GM12878 (cell line): Measurements from ENCODE around the gene ATP2A1. TPM values are rescaled to one million over a fixed set of nuclear protein-coding genes. Genes with fewer than 3 reads are reported as not detected.

ENCODE experiments used
- ASH2L ChIP-seq: fragments of 300-600, 200-600 bp; sonication (generic); IDR thresholded peaks from 2 replicates; pipeline ENCODE4 v1.6.1; 2017; ENCODE audit warnings: low read depth, mild to moderate bottlenecking, borderline replicate concordance
- ATF3 ChIP-seq: IDR thresholded peaks from 2 replicates; pipeline ENCODE4 v1.6.1; 2011; ENCODE audit warnings: low read depth, mild to moderate bottlenecking, low read length, moderate library complexity, borderline replicate concordance; ENCODE audit errors: extremely low read depth
- CBFB ChIP-seq: IDR thresholded peaks from 2 replicates; pipeline ENCODE4 v1.6.1; 2016; ENCODE audit warnings: antibody characterized with exemption, low read depth
- E2F8 ChIP-seq: fragments of 450-650 bp; IDR thresholded peaks from 2 replicates; pipeline ENCODE4 v1.6.1; 2018; ENCODE audit warnings: mild to moderate bottlenecking, low read depth, moderate library complexity; ENCODE audit not compliant: partially characterized antibody
- E4F1 ChIP-seq: fragments of 450-650 bp; IDR thresholded peaks from 2 replicates; pipeline ENCODE4 v1.6.1; 2018; ENCODE audit warnings: borderline replicate concordance, mild to moderate bottlenecking; ENCODE audit not compliant: partially characterized antibody
- FOXK2 ChIP-seq: fragments of 450-650 bp; IDR thresholded peaks from 2 replicates; pipeline ENCODE4 v1.6.1; 2017; ENCODE audit warnings: mild to moderate bottlenecking, moderate library complexity
- MAX ChIP-seq: IDR thresholded peaks from 2 replicates; pipeline ENCODE4 v1.6.1; 2012; ENCODE audit warnings: low read depth, low read length, improper control_type of control experiment
- MYB ChIP-seq: fragments of 150-350 bp; IDR thresholded peaks from 2 replicates; pipeline ENCODE4 v1.6.1; 2014; ENCODE audit warnings: mild to moderate bottlenecking, low read depth, low read length, borderline replicate concordance
- NRF1 ChIP-seq: conservative IDR thresholded peaks from 2 replicates; pipeline ENCODE4 v1.6.1; 2011; ENCODE audit warnings: mild to moderate bottlenecking, low read depth, low read length, improper control_type of control experiment
- POLR2AphosphoS2 ChIP-seq: IDR thresholded peaks from 2 replicates; pipeline ENCODE4 v1.6.1; 2011; ENCODE audit warnings: low read depth, mild to moderate bottlenecking, low read length, improper control_type of control experiment, moderate library complexity
- RELA ChIP-seq: fragments of 450-650 bp; IDR thresholded peaks from 2 replicates; pipeline ENCODE4 v1.8.0; 2014; ENCODE audit warnings: borderline replicate concordance; ENCODE audit not compliant: partially characterized antibody
- RFX5 ChIP-seq: IDR thresholded peaks from 2 replicates; pipeline ENCODE4 v1.6.1; 2011; ENCODE audit warnings: low read depth, low read length, improper control_type of control experiment
- SIX5 ChIP-seq: IDR thresholded peaks from 2 replicates; pipeline ENCODE4 v1.6.1; 2011; ENCODE audit warnings: mild to moderate bottlenecking, low read depth, low read length, moderate library complexity; ENCODE audit not compliant: severe bottlenecking
- SUPT20H ChIP-seq: IDR thresholded peaks from 2 replicates; pipeline ENCODE4 v1.6.1; 2011; ENCODE audit warnings: low read depth, mild to moderate bottlenecking, low read length, moderate library complexity, borderline replicate concordance; ENCODE audit not compliant: control insufficient read depth
- TBL1XR1 ChIP-seq: IDR thresholded peaks from 2 replicates; pipeline ENCODE4 v1.6.1; 2012; ENCODE audit warnings: low read depth, low read length, improper control_type of control experiment
- ZBED1 ChIP-seq: IDR thresholded peaks from 2 replicates; pipeline ENCODE4 v1.6.1; 2016; ENCODE audit warnings: borderline replicate concordance
- ZNF384 ChIP-seq: IDR thresholded peaks from 2 replicates; pipeline ENCODE4 v1.6.1; 2012; ENCODE audit warnings: low read depth, mild to moderate bottlenecking, low read length, improper control_type of control experiment, borderline replicate concordance
- ZNF687 ChIP-seq: fragments of 450-650 bp; IDR thresholded peaks from 2 replicates; pipeline ENCODE4 v1.6.1; 2017; ENCODE audit warnings: mild to moderate bottlenecking, moderate library complexity
- polyA plus RNA-seq, 11 experiments: library from polyadenylated mRNA; depleted of rRNA in 4 of 11; unstranded in 6 of 11; stranded (reverse) in 5 of 11; fragments of >200 nt; fragmentation: Nextera tagmentation in 4 of 11; fragmentation: Illumina TruSeq in 1 of 11; extraction: Ambion mirVana in 4 of 11; extraction: Trizol in 1 of 11; gene quantifications; 1 replicate in 1 of 11; 2 replicates in 10 of 11; pipeline versions ENCODE4 v1.2.1 to v1.2.3, GENCODE V29; 2011 to 2016; ENCODE audit warnings: inconsistent platforms in 2 of 11, missing spikeins in 2 of 11, low read depth in 1 of 11
- total RNA-seq, 4 experiments: library from RNA; depleted of rRNA in 3 of 4; stranded (reverse); fragments of >200 nt in 3 of 4; fragmentation: Illumina TruSeq in 1 of 4; extraction: Trizol in 1 of 4; gene quantifications; 2 replicates each; pipeline versions ENCODE4 v1.2.1 to v1.2.3, GENCODE V29; 2013 to 2021

Gene ATP2A1
- total and polyA plus RNA-seq, 10 of the 15 experiments (the other 5 are each of a cell fraction or from before 2014, with no cell fraction given): 0.13 to 1.7 (median 0.88) TPM

- peak; percentile 78 for TF ChIP-seq SIX5
- no peak for TF ChIP-seq E4F1
- TF ChIP-seq MYB: no peak
- peak; percentile 79 for TF ChIP-seq E2F8
- peak; percentile 69 for TF ChIP-seq TBL1XR1
- 0 out of 2 replicates have a peak, but pooled peaks have one; percentile 1 for TF ChIP-seq ZNF384
- TF ChIP-seq CBFB: peak; percentile 89
- TF ChIP-seq FOXK2: 0 out of 2 replicates have a peak, but pooled peaks have one; percentile 26
- TF ChIP-seq ASH2L: no peak
- peak; percentile 24; the same call in 1 of the 2 replicates for TF ChIP-seq MAX
- TF ChIP-seq ZNF687: no peak
- no peak; the same call in 1 of the 2 replicates for TF ChIP-seq RFX5
- TF ChIP-seq ZBED1: peak; percentile 78; the same call in 1 of the 2 replicates
- TF ChIP-seq SUPT20H: no peak
- TF ChIP-seq POLR2AphosphoS2: peak; percentile 82; the same call in 1 of the 2 replicates
- TF ChIP-seq ATF3: peak; percentile 32; the same call in 1 of the 2 replicates
- TF ChIP-seq RELA: peak; percentile 68
- TF ChIP-seq NRF1: no peak
These were observed 32.0 kb upstream of the ATP2A1 start, which contains the start of gene TUFM (continued) for GRCh38 chr16:28846080-28846932.
